HFF-Myc (cell line): ENCODE measurements around the gene UCP3.

Source experiments
- DNase-seq: peaks from one replicate; pipeline ENCODE4 v3.0.0-alpha.2; 2011; ENCODE audit warnings: low read depth; ENCODE audit errors: extremely low read depth
- H3K4me3 ChIP-seq: replicated peaks from 2 replicates; pipeline ENCODE4 v1.5.1; 2011; ENCODE audit warnings: low read depth, mild to moderate bottlenecking, control low read depth, low read length
- CTCF ChIP-seq: IDR thresholded peaks from 2 replicates; pipeline ENCODE4 v1.5.1; 2012; ENCODE audit warnings: mild to moderate bottlenecking, low read depth, low read length, control low read depth; ENCODE audit errors: missing control alignments

UCP3 gene

GRCh38 chr11:74000307-74001133 lies 8.4 kb downstream of the UCP3 start:
- no peak for DNase-seq
- TF ChIP-seq CTCF: no peak
- H3K4me3 ChIP-seq: no peak overlapping the region

GRCh38 chr11:73999581-74000306 lies 9.1 kb downstream of the UCP3 start:
- no peak overlapping the region for H3K4me3 ChIP-seq
- no peak for DNase-seq
- TF ChIP-seq CTCF: no peak

- H3K4me3 ChIP-seq: no peak overlapping the region
- DNase-seq: no peak
- no peak for TF ChIP-seq CTCF
Measured at GRCh38 chr11:73998846-73999575, 9.9 kb downstream of the UCP3 start.

- H3K4me3 ChIP-seq: no peak overlapping the region
- DNase-seq: no peak
- no peak for TF ChIP-seq CTCF
Measured at GRCh38 chr11:73997120-73997770, 11.6 kb downstream of the UCP3 start.

- DNase-seq: no peak
- H3K4me3 ChIP-seq: no peak overlapping the region
- no peak for TF ChIP-seq CTCF
Measured at GRCh38 chr11:73996161-73996747, 12.6 kb downstream of the UCP3 start.

GRCh38 chr11:73995731-73996130 lies 13.2 kb downstream of the UCP3 start:
- DNase-seq: no peak
- no peak overlapping the region for H3K4me3 ChIP-seq
- TF ChIP-seq CTCF: no peak
